Kidney (tissue), 14 donors: ENCODE data around the gene CBFA2T3. TPM values are rescaled to one million over a fixed set of nuclear protein-coding genes. Genes with fewer than 3 reads are reported as not detected.

Experiments used
- DNase-seq, 5 donors: peaks; one replicate each; pipeline ENCODE4 v3.0.0-alpha.2; 2013 to 2020
- FAIRE-seq: peaks from 2 replicates; lab custom pipeline; 2012; peaks lifted over from hg19 to GRCh38; lab: Jason Lieb, UNC
- H3K27ac ChIP-seq, 2 donors: one replicate each; pipeline ENCODE4 v1.7.0; 2013; ENCODE audit warnings: low read depth in 2 of 2, low read length in 2 of 2, inconsistent platforms in 1 of 2
- H3K27me3 ChIP-seq: one replicate; pipeline ENCODE4 v1.7.1; 2013; ENCODE audit warnings: low read length, inconsistent platforms; ENCODE audit not compliant: control insufficient read depth, insufficient read depth
- H3K36me3 ChIP-seq, 3 donors: one replicate each; pipeline versions ENCODE4 v1.7.0 to v1.7.1; 2013; ENCODE audit warnings: low read length in 3 of 3, control low read depth in 1 of 3, inconsistent platforms in 1 of 3; ENCODE audit not compliant: insufficient read depth in 3 of 3, control insufficient read depth in 2 of 3
- H3K4me1 ChIP-seq, 3 donors: one replicate each; pipeline versions ENCODE4 v1.7.0 to v1.7.1; 2013; ENCODE audit warnings: low read length in 3 of 3, inconsistent platforms in 1 of 3, low read depth in 1 of 3; ENCODE audit not compliant: control insufficient read depth in 2 of 3, insufficient read depth in 2 of 3
- H3K4me3 ChIP-seq, 3 donors: one replicate each; pipeline versions ENCODE4 v1.7.0 to v1.8.1; 2013; ENCODE audit warnings: low read length in 3 of 3, control low read depth in 1 of 3, inconsistent platforms in 1 of 3
- H3K9ac ChIP-seq, 3 donors: one replicate each; pipeline versions ENCODE4 v1.7.0 to v1.7.1; 2013; ENCODE audit warnings: low read length in 3 of 3, control low read depth in 1 of 3, inconsistent platforms in 1 of 3
- H3K9me3 ChIP-seq, 3 donors: one replicate each; pipeline versions ENCODE4 v1.7.0 to v1.7.1; 2013; ENCODE audit warnings: low read length in 3 of 3, control low read depth in 1 of 3, inconsistent platforms in 1 of 3; ENCODE audit not compliant: control insufficient read depth in 2 of 3, insufficient read depth in 1 of 3
- intact Hi-C: fragments of 100-400 bp; cut with DNase I; formaldehyde crosslinking; loops from one replicate; pipeline ENCODE4 v1.11.1; 2022
- polyA plus RNA-seq: library from polyadenylated mRNA; stranded (reverse); fragments of 350-450 nt; fragmentation: Illumina TruSeq; extraction: RNeasy Lipid Tissue Mini Kit (QIAGEN cat#74804); gene quantifications from one replicate; pipeline ENCODE4 v1.2.3, GENCODE V29; 2014; ENCODE audit warnings: low read depth, low replicate concordance; ENCODE audit not compliant: insufficient read depth
- total RNA-seq: library from RNA; stranded (reverse); fragmentation: NEBNext Ultra II Directional; extraction: Animal tissue kit (Norgen Biotek cat#: 25700); gene quantifications from one replicate; pipeline ENCODE4 v1.2.1, GENCODE V29; 2021
- TF ChIP-seq, protein P1 (sequence below): IDR thresholded peaks from 3 replicates; pipeline ENCODE4 v1.5.1; 2012; ENCODE audit warnings: mild to moderate bottlenecking, moderate library complexity, borderline replicate concordance; ENCODE audit not compliant: insufficient read depth; ENCODE audit errors: extremely low read depth
- donor health status: control.
- donor health status: control.
- donor health status: control.
- donor health status: control.
- donor health status: control.
- donor health status: DM: yes; HTN: yes; CAD: no.
- donor health status: Normal renal cell carcinoma (clear cell type).

CBFA2T3 gene
- total and polyA plus RNA-seq, 2 donors from 2014 or later: 0.75 to 8.0 TPM

DNA sequence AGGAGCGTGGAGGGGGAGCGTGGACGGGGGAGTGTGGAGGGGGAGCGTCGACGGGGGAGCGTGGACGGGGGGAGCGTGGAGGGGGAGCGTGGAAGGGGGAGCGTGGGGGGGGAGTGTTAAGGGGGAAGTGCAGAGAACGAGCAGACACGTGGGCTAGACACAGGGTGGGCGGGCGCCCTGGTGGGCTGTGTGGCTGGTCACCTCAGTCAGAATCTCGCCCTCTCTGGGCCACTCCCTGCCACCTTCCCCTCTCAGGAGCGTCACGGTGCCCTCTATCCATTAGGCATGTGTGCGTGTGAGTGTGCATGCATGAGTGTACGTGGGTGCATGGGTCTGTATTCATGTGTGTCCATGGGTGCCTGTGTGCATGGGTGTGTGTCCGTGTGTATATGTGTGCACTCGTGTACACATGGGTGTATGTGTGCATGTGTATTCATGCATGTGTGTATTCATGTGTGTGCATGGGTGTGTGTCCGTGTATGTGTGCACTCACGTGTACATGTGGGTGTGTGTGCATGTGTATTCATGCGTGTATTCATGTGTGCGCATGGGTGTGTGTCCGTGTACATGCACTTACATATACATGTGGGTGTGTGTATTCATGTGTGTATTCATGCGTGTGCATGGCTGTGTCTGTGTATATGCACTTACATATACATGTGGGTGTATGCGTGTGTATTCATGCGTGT lies 61.2 kb downstream of the CBFA2T3 start:
- no peaks in the 10 kb centered on the region for H3K27me3 ChIP-seq
- no peak overlapping the region for H3K4me3 ChIP-seq
- H3K27ac ChIP-seq: no peak overlapping the region
- DNase-seq: no peak
- H3K9me3 ChIP-seq: no peaks in the 10 kb centered on the region
- no peaks in the 10 kb centered on the region for H3K36me3 ChIP-seq
- no peak overlapping the region for H3K9ac ChIP-seq
- FAIRE-seq: no peak
- TF ChIP-seq, protein P1, sequence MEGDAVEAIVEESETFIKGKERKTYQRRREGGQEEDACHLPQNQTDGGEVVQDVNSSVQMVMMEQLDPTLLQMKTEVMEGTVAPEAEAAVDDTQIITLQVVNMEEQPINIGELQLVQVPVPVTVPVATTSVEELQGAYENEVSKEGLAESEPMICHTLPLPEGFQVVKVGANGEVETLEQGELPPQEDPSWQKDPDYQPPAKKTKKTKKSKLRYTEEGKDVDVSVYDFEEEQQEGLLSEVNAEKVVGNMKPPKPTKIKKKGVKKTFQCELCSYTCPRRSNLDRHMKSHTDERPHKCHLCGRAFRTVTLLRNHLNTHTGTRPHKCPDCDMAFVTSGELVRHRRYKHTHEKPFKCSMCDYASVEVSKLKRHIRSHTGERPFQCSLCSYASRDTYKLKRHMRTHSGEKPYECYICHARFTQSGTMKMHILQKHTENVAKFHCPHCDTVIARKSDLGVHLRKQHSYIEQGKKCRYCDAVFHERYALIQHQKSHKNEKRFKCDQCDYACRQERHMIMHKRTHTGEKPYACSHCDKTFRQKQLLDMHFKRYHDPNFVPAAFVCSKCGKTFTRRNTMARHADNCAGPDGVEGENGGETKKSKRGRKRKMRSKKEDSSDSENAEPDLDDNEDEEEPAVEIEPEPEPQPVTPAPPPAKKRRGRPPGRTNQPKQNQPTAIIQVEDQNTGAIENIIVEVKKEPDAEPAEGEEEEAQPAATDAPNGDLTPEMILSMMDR: no peak
- intact Hi-C loops: no loop called here
- H3K4me1 ChIP-seq: peaks cover 0 to 3% (median 0%) of the 10 kb centered on the region in 3 donors

DNA sequence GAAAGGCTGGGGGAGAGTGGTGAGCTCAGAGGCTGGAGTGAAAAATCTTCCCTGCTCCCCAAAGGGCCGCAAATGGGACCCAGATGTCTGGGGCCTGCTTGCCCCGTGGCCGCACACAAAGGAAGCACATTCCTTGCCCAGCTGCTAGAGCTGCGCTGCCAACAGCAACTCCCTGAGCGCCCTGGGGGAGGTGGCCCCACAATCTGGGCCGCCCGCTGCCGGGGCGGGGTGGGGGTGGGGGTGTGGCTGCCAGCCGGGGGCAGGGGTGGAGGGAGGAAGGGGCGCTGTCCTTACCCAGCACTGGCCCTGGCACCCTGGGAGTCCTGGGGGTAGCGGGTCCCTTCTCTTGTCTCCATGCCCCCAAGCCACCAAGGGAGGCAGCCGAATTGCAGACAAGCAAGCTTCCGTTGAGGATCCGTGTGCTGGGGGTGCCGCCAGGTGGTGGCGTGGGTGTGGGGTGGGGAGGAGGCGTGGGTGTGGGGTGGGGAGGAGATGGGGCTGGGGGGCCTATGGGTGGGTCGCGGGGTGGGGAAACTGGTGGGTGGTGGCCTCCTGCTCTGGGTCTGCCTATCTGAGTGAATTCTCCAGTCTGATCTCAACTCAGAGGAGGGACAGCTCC lies 62.1 kb downstream of the CBFA2T3 start:
- H3K36me3 ChIP-seq: no peaks in the 10 kb centered on the region
- no peaks in the 10 kb centered on the region for H3K4me1 ChIP-seq
- DNase-seq (no peak), FAIRE-seq (no peak)
- H3K4me3 ChIP-seq: no peak overlapping the region
- no peaks in the 10 kb centered on the region for H3K9me3 ChIP-seq
- no peaks in the 10 kb centered on the region for H3K27me3 ChIP-seq
- TF ChIP-seq, protein P1: no peak
- intact Hi-C loops: no loop called here
- no peak overlapping the region for H3K27ac ChIP-seq
- no peak overlapping the region for H3K9ac ChIP-seq

DNA sequence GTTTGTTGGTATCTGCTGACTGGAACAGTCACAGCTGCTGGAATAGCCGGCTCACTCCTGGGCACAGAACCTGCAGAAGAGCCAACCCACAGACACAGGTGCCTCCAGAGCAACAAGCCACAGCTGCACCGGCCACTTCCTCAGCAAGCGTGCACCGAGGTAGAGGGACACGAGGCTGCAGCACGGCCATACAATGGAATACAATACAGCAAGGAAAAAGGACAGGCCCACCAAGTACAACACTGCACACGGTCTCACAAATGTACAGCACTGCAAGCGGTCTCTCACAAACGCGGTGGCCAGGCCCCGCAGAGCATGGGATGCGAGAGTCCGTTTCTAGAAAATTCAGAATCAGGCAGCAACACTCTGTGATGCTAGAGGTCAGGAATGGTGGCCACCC lies 63.1 kb downstream of the CBFA2T3 start:
- TF ChIP-seq, protein P1: no peak
- intact Hi-C loops: no loop called here
- Histone ChIP-seq H3K9me3 (no peaks in the 10 kb centered on the region), H3K4me1 (no peaks in the 10 kb centered on the region), H3K36me3 (no peaks in the 10 kb centered on the region), H3K27me3 (no peaks in the 10 kb centered on the region), H3K9ac (no peak overlapping the region), H3K27ac (no peak overlapping the region), H3K4me3 (no peak overlapping the region)
- DNase-seq (no peak), FAIRE-seq (no peak)
